ENCODE data around the gene USP36. TPM values are rescaled to one million over a fixed set of nuclear protein-coding genes. Genes with fewer than 3 reads are reported as not detected.

The USP36 gene
- total RNA-seq, 2 donors from 2014 or later: 31.2 to 66.6 TPM

- H3K9me3 ChIP-seq: no peaks in the 10 kb centered on the region
- no peak for DNase-seq (ENCODE audit: low spot score)
- 53% methylated on average over 10 of the region's 10 CpGs for WGBS
- H3K36me3 ChIP-seq: no peaks in the 10 kb centered on the region
- TF ChIP-seq POLR2A (IDR thresholded peaks at IDR 0.05): no peak
- no peak for TF ChIP-seq CTCF (IDR thresholded peaks at IDR 0.05)
- TF ChIP-seq POLR2AphosphoS5 (IDR thresholded peaks at IDR 0.05): no peak
- peak overlapping the region; percentile 74 to 82 for H3K27ac ChIP-seq
- no peak overlapping the region for H3K4me3 ChIP-seq
- intact Hi-C loops (cut with DNase I): loop anchor here (5.0 kb wide), 1 partner anchor 39 kb away; no protein-coding TSS in a partner anchor
- H3K4me1 ChIP-seq (replicated peaks): peaks cover 6% of the 10 kb centered on the region
- H3K27me3 ChIP-seq (replicated peaks; ENCODE audit: insufficient read depth): no peaks in the 10 kb centered on the region
These were observed 42.5 kb upstream of the USP36 start for GRCh38 chr17:78883089-78883532.

DNA sequence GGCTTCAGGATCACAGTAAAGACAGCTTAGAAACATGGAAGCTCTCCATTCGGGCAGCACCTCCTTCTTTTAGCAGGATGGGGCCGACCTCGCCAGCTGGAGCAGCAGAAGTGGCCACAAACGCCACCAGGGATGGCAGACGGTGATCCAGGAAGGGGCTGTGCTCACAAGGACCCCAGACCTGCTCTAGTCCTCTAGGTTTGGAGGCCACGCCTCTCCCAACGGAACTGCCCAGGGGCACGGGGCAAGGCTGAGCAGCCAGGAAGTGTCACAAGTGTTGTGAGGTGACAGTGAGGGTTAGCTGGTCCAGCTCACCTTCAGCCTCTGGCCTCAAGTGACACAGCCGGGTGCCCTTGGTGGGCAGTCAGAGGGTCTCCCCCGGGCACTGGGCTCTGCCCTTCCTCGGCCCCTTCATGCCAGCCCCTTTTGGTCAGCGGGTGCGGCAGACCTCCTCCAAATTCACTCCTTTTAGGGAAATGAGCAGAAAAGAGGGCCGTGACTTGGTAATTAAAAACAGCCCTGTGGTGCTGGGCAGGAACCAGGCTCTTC, 42.0 kb upstream of the USP36 start:
- peaks cover 6% of the 10 kb centered on the region for H3K4me1 ChIP-seq (replicated peaks)
- peak overlapping the region; percentile 74 to 82 for H3K27ac ChIP-seq
- intact Hi-C loops (cut with DNase I): loop anchor here (5.0 kb wide), 1 partner anchor 40 kb away; no protein-coding TSS in a partner anchor
- no peaks in the 10 kb centered on the region for H3K27me3 ChIP-seq (replicated peaks; ENCODE audit: insufficient read depth)
- no peaks in the 10 kb centered on the region for H3K36me3 ChIP-seq
- H3K4me3 ChIP-seq: no peak overlapping the region
- no peak for DNase-seq (ENCODE audit: low spot score)
- TF ChIP-seq POLR2AphosphoS5 (IDR thresholded peaks at IDR 0.05) (no peak), CTCF (IDR thresholded peaks at IDR 0.05) (no peak), POLR2A (IDR thresholded peaks at IDR 0.05) (no peak)
- WGBS: 69% methylated on average over 14 of the region's 14 CpGs
- H3K9me3 ChIP-seq: no peaks in the 10 kb centered on the region

DNA sequence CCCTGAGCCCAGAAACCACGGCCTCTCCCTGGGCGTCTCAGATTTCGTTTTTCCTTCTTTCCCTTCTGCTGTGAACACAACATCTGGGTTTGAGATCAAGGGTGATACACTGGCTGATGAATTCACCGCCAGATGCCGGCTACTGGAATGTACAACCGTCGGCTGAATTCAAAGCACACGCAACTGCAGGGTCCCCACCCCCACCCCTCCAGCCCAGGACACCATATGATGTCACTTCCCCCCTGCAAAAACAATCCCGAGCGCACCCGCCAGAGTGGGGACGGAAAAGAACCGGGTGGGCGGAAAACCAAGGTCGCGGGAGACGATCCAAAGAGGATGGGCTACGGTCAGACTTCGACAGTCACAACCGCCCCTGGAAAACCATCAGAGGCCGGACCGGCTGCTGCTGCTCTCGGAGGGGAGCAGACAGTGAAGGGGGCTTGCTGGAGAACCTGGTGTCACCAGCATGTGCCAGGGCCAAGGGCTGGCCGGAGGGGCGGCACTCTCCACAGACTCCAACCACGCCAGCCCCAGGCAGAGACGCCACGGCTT, 39.1 kb upstream of the USP36 start:
- intact Hi-C loops (cut with DNase I): loop anchor here (5.0 kb wide), 1 partner anchor 43 kb away; no protein-coding TSS in a partner anchor
- H3K36me3 ChIP-seq: no peaks in the 10 kb centered on the region
- 48% methylated on average over 28 of the region's 28 CpGs for WGBS
- no peaks in the 10 kb centered on the region for H3K9me3 ChIP-seq
- DNase-seq (ENCODE audit: low spot score): no peak
- peak overlapping the region in 1 of 2 donors; percentile 2 for H3K4me3 ChIP-seq
- no peaks in the 10 kb centered on the region for H3K27me3 ChIP-seq (replicated peaks; ENCODE audit: insufficient read depth)
- H3K27ac ChIP-seq: peak overlapping the region; percentile 76 to 78
- TF ChIP-seq CTCF (IDR thresholded peaks at IDR 0.05) (no peak), POLR2AphosphoS5 (IDR thresholded peaks at IDR 0.05) (peak; percentile 6)
- peaks cover 6% of the 10 kb centered on the region for H3K4me1 ChIP-seq (replicated peaks)

DNA sequence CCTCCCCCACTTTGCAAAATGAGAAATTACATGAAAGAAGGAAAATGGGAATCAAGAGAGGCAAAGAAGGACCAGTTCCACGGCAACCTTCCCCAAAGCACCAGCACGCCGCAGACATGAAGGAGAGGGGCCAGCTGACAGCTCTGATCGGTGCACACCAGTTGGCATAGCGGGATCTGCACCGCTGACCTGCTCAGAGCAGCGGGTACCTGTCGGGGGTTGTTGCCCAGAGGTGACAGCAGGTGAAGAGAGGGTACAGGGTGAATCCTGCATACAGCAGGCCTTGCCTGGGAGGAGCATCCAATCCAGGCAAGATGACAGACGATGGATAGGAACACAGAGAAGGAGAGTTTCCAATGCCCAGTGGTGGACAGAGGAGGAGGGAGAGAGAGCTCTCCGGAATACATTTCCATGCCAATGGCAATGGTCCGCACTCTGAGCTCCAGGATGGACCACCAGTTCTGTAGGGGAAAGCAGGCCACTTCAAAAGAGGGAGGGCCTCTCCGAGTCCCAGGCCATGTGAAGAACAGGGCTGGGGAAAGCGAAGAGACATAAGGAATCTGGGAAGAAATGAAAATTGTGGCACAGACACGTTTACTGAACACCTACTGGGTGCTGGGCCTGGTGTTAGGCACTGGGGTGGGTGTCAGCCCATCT, 38.4 kb upstream of the USP36 start:
- 78% methylated on average over 14 of the region's 14 CpGs for WGBS
- no peak for DNase-seq (ENCODE audit: low spot score)
- Histone ChIP-seq H3K27ac (peak overlapping the region; percentile 76 to 78), H3K4me3 (no peak overlapping the region), H3K9me3 (no peaks in the 10 kb centered on the region), H3K4me1 (replicated peaks) (peaks cover 3% of the 10 kb centered on the region), H3K36me3 (no peaks in the 10 kb centered on the region), H3K27me3 (replicated peaks; ENCODE audit: insufficient read depth) (no peaks in the 10 kb centered on the region)
- TF ChIP-seq POLR2AphosphoS5 (IDR thresholded peaks at IDR 0.05) (no peak), POLR2A (IDR thresholded peaks at IDR 0.05) (no peak), CTCF (IDR thresholded peaks at IDR 0.05) (no peak)
- intact Hi-C loops (cut with DNase I): no loop called here

Measured in prostate gland (tissue), 2 donors.